Esophagus squamous epithelium (tissue), 5 donors: Measurements from ENCODE around the gene KRTAP2-2. TPM values are rescaled to one million over a fixed set of nuclear protein-coding genes. Genes with fewer than 3 reads are reported as not detected.

ENCODE experiments used
- DNase-seq: peaks from one replicate; lab custom pipeline; 2025; lab: John Stamatoyannopoulos, UW
- H3K27ac ChIP-seq, 4 donors: fragments of 200-600 bp; sonication (generic); one replicate each; pipeline ENCODE4 v1.5.1; 2016 to 2019; ENCODE audit warnings: mild to moderate bottlenecking in 1 of 4
- H3K27me3 ChIP-seq, 4 donors: fragments of 200-600 bp; sonication (generic); 1 replicate in 3 of 4; 2 replicates in 1 of 4; pipeline versions ENCODE4 v1.5.1 to v1.6.0; 2017 to 2021; ENCODE audit warnings: antibody characterized with exemption in 1 of 4
- H3K36me3 ChIP-seq, 3 donors: fragments of 200-600 bp; sonication (generic); one replicate each; pipeline ENCODE4 v1.5.1; 2016 to 2019
- H3K4me1 ChIP-seq, 3 donors: fragments of 200-600 bp; sonication (generic); one replicate each; pipeline ENCODE4 v1.5.1; 2017 to 2019
- H3K4me3 ChIP-seq, 4 donors: fragments of 200-600 bp; sonication (generic); 1 replicate in 3 of 4; 2 replicates in 1 of 4; pipeline ENCODE4 v1.5.1; 2016 to 2019; ENCODE audit warnings: mild to moderate bottlenecking in 2 of 4, moderate library complexity in 1 of 4
- H3K9me3 ChIP-seq, 3 donors: fragments of 200-600 bp; sonication (generic); one replicate each; pipeline ENCODE4 v1.5.1; 2016 to 2019
- CTCF ChIP-seq, 6 experiments: fragments of 450-650 bp in 4 of 6; fragments of 200-600 bp in 2 of 6; sonication (generic) in 2 of 6; IDR thresholded peaks; one replicate each; pipeline ENCODE4 v1.5.1; 2016 to 2019; ENCODE audit warnings: antibody characterized with exemption in 6 of 6, mild to moderate bottlenecking in 4 of 6, moderate library complexity in 4 of 6
- POLR2A ChIP-seq, 4 donors: fragments of 450-650 bp; IDR thresholded peaks; one replicate each; pipeline ENCODE4 v1.6.1; 2017; ENCODE audit warnings: antibody characterized with exemption in 4 of 4, mild to moderate bottlenecking in 4 of 4, moderate library complexity in 3 of 4
- WGBS, 2 donors: methylation state at CpG; one replicate each; pipeline ENCODE4 v1.1.5; 2018; 5-methylcytosine and 5-hydroxymethylcytosine counted together
- intact Hi-C: fragments of 100-400 bp; cut with DNase I; formaldehyde crosslinking; loops from one replicate; pipeline ENCODE4 v1.15.0; 2022
- total RNA-seq, 4 donors: library from RNA; depleted of rRNA; stranded (reverse); fragments of >200 nt; gene quantifications; one replicate each; pipeline ENCODE4 v1.1.0, GENCODE V29; 2016
- donor health status: DM: yes; HTN: yes; CAD: no.

Gene KRTAP2-2
- total RNA-seq, 4 donors from 2014 or later: not detected

DNA sequence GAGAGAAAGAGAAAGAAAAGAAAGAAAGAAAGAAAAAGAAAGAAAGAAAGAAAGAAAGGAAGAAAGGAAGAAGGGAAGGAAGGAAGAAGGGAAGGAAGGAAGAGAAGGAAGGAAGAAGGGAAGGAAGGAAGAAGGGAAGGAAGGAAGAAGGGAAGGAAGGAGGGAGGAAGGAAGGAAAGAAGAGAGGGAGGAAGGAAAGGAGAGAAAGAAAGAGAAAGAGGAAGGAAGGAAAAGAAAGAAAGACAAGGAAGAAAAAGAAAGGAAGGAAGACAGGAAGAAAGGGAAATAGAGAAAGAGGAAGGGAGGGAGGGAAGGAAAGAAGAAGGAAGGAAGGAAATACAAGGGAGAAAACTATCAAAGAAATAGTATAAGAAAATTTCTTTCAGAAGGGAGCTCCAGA is 21.8 kb upstream of the KRTAP2-2 start:
- intact Hi-C loops: no loop called here
- no peaks in the 10 kb centered on the region for H3K9me3 ChIP-seq
- peaks cover 0 to 15% (median 0%) of the 10 kb centered on the region in 4 donors for H3K27me3 ChIP-seq
- no peaks in the 10 kb centered on the region for H3K36me3 ChIP-seq
- H3K27ac ChIP-seq: no peak overlapping the region
- H3K4me3 ChIP-seq: no peak overlapping the region
- TF ChIP-seq POLR2A (IDR thresholded peaks at IDR 0.05) (no peak), CTCF (IDR thresholded peaks at IDR 0.05) (no peak)
- no peaks in the 10 kb centered on the region for H3K4me1 ChIP-seq
- DNase-seq: no peak

GRCh38 chr17:41073676-41074075 is 18.6 kb upstream of the KRTAP2-2 start:
- Histone ChIP-seq H3K27ac (no peak overlapping the region), H3K9me3 (no peaks in the 10 kb centered on the region), H3K27me3 (peaks cover 0 to 15% (median 0%) of the 10 kb centered on the region in 4 donors), H3K36me3 (no peaks in the 10 kb centered on the region), H3K4me3 (no peak overlapping the region), H3K4me1 (no peaks in the 10 kb centered on the region)
- TF ChIP-seq POLR2A (IDR thresholded peaks at IDR 0.05): no peak
- TF ChIP-seq CTCF (IDR thresholded peaks at IDR 0.05): no peak
- DNase-seq: no peak
- 80 to 97% methylated on average over 2 of the region's 2 CpGs for WGBS, 2 donors
- intact Hi-C loops: no loop called here

DNA sequence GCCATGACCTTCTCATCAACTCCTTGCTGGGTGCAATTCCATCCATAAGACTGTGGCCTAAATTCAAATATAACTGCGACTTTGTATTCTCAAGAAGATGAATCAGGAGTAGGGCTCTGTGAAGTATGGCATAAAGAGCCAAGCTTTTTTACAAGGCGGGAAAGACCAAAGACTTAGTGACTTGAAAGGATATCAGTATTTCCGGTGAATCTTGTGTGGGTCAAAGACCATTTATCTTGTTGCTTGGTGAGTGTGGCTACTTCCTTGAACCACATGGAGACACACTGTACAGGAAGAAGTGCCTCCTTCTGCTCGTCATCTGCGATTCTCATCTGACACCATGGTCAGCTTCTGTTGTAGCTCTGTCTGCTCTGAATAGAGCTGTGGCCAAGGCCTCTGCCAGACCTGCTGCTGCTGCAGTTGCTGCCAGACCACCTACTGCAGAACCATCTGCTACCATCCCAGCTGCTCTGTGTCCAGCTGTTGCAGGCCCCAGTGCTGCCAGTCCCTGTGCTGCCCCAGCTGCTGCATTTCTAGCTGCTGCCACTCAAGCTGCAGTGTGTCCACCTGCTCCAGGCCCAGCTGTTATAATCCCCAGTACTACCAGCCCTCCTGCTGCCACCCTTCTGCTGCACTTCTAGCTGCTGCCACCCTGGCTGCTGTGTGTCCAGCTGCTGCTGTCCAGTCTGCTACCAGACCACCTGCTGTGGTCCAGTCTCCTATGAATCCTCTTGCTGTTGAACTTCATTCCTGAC is 16.8 kb upstream of the KRTAP2-2 start:
- H3K9me3 ChIP-seq: no peaks in the 10 kb centered on the region
- H3K4me3 ChIP-seq: no peak overlapping the region
- TF ChIP-seq CTCF (IDR thresholded peaks at IDR 0.05) (no peak), POLR2A (IDR thresholded peaks at IDR 0.05) (no peak)
- no peak for DNase-seq
- no peak overlapping the region for H3K27ac ChIP-seq
- H3K27me3 ChIP-seq: peaks cover 0 to 15% (median 0%) of the 10 kb centered on the region in 4 donors
- H3K36me3 ChIP-seq: no peaks in the 10 kb centered on the region
- no peaks in the 10 kb centered on the region for H3K4me1 ChIP-seq
- WGBS, 2 donors: 80 to 84% methylated on average over 5 of the region's 5 CpGs
- intact Hi-C loops: no loop called here

GRCh38 chr17:41069031-41069430 is 14.0 kb upstream of the KRTAP2-2 start:
- H3K9me3 ChIP-seq: no peaks in the 10 kb centered on the region
- no peaks in the 10 kb centered on the region for H3K36me3 ChIP-seq
- intact Hi-C loops: no loop called here
- no peak overlapping the region for H3K4me3 ChIP-seq
- H3K27ac ChIP-seq: no peak overlapping the region
- H3K4me1 ChIP-seq: no peaks in the 10 kb centered on the region
- 55 to 80% methylated on average over 3 of the region's 3 CpGs for WGBS, 2 donors
- DNase-seq: no peak
- no peaks in the 10 kb centered on the region for H3K27me3 ChIP-seq
- TF ChIP-seq CTCF (IDR thresholded peaks at IDR 0.05) (no peak), POLR2A (IDR thresholded peaks at IDR 0.05) (no peak)

DNA sequence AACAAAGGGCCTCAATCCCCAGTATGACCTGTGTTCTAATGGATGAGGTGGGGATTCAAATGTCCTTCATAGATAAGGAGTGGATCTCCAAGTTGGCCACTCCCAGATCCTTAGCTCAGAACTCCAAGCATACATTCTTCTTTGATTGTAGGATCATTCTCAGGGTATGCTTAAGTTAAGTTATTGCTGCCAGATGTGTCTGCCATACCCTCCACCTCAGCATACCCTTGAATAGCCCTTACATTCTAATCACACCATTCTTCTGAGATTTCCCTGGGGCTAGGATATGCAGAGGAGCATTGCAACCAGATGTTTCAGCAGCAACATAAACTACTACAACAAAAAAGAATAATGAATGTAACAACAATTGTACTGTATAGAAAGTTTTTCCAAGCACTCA is 12.3 kb upstream of the KRTAP2-2 start:
- Histone ChIP-seq H3K36me3 (no peaks in the 10 kb centered on the region), H3K4me1 (no peaks in the 10 kb centered on the region), H3K27ac (no peak overlapping the region), H3K9me3 (no peaks in the 10 kb centered on the region), H3K4me3 (no peak overlapping the region), H3K27me3 (no peaks in the 10 kb centered on the region)
- intact Hi-C loops: no loop called here
- TF ChIP-seq CTCF (IDR thresholded peaks at IDR 0.05) (no peak), POLR2A (IDR thresholded peaks at IDR 0.05) (no peak)
- DNase-seq: no peak
